Ishikawa (cell line): Measurements from ENCODE around the gene GAS7.

Experiments used
- CEBPB ChIP-seq: IDR thresholded peaks from 2 replicates; pipeline ENCODE4 v1.6.1; 2012
- CREB1 ChIP-seq: IDR thresholded peaks from 2 replicates; pipeline ENCODE4 v1.6.1; 2012; ENCODE audit warnings: low read depth
- EGR1 ChIP-seq: IDR thresholded peaks from 2 replicates; pipeline ENCODE4 v1.6.1; 2012
- EP300 ChIP-seq: IDR thresholded peaks from 2 replicates; pipeline ENCODE4 v1.6.1; 2012; ENCODE audit warnings: borderline replicate concordance
- FOXM1 ChIP-seq: IDR thresholded peaks from 2 replicates; pipeline ENCODE4 v1.6.1; 2012; ENCODE audit warnings: low read depth, borderline replicate concordance
- MAX ChIP-seq: IDR thresholded peaks from 2 replicates; pipeline ENCODE4 v1.6.1; 2012
- NFIC ChIP-seq: IDR thresholded peaks from 2 replicates; pipeline ENCODE4 v1.6.1; 2012
- RAD21 ChIP-seq: IDR thresholded peaks from 2 replicates; pipeline ENCODE4 v1.6.1; 2012; ENCODE audit warnings: low read depth
- REST ChIP-seq: IDR thresholded peaks from 2 replicates; pipeline ENCODE4 v1.6.1; 2012; ENCODE audit warnings: low read depth, mild to moderate bottlenecking
- TAF1 ChIP-seq: IDR thresholded peaks from 2 replicates; pipeline ENCODE4 v1.6.1; 2012; ENCODE audit warnings: low read depth, mild to moderate bottlenecking
- TCF12 ChIP-seq: IDR thresholded peaks from 2 replicates; pipeline ENCODE4 v1.6.1; 2012; ENCODE audit warnings: low read depth
- TEAD4 ChIP-seq: IDR thresholded peaks from 2 replicates; pipeline ENCODE4 v1.6.1; 2012
- USF1 ChIP-seq: IDR thresholded peaks from 2 replicates; pipeline ENCODE4 v1.6.1; 2012
- YY1 ChIP-seq: IDR thresholded peaks from 2 replicates; pipeline ENCODE4 v1.6.1; 2012; ENCODE audit warnings: low read depth
- ZBTB7A ChIP-seq: IDR thresholded peaks from 2 replicates; pipeline ENCODE4 v1.6.1; 2012; ENCODE audit warnings: low read depth

The GAS7 gene

GRCh38 chr17:9907883-9908648 lies 290.3 kb downstream of the GAS7 start:
- TF ChIP-seq MAX (no peak), EGR1 (no peak)

GRCh38 chr17:9907131-9907530 lies 291.3 kb downstream of the GAS7 start:
- TF ChIP-seq YY1 (no peak), RAD21 (no peak), REST (no peak), USF1 (no peak), NFIC (no peak), CEBPB (no peak), FOXM1 (no peak), EGR1 (no peak), TCF12 (no peak), TAF1 (no peak), TEAD4 (no peak), CREB1 (no peak), EP300 (no peak), MAX (no peak), ZBTB7A (no peak)

- TF ChIP-seq YY1 (no peak), MAX (no peak), NFIC (no peak), EP300 (no peak), REST (no peak), FOXM1 (no peak), CREB1 (no peak), CEBPB (no peak), EGR1 (no peak), TAF1 (no peak), USF1 (no peak), TEAD4 (no peak), TCF12 (no peak), RAD21 (no peak), ZBTB7A (no peak)
These were observed 291.8 kb downstream of the GAS7 start for GRCh38 chr17:9906616-9907015.

GRCh38 chr17:9905902-9906301 lies 292.5 kb downstream of the GAS7 start:
- TF ChIP-seq ZBTB7A: no peak
- TF ChIP-seq FOXM1: no peak
- no peak for TF ChIP-seq USF1
- no peak for TF ChIP-seq TAF1

- TF ChIP-seq YY1 (no peak), FOXM1 (no peak), MAX (no peak), RAD21 (no peak), TEAD4 (no peak), EGR1 (no peak), TAF1 (no peak)
These were observed 293.4 kb downstream of the GAS7 start, which contains the start of gene RCVRN for GRCh38 chr17:9905078-9905415. Gene RCVRN, minus strand, starts transcription at chr17:9905271. Its CDS starts 91 bp downstream, at chr17:9905180.
